HG02840 (cell line): ENCODE data around the gene GPR37L1.
"Not testable (repeated sequence)": the region's sequence is repeated elsewhere in the genome, so short reads cannot be mapped to it uniquely, and the experiment has no call there.

Experiments used
- ATAC-seq: cut with Tn5 transposase; IDR thresholded peaks from one replicate; pipeline ENCODE4 v1.9.1; 2021; ENCODE audit warnings: mild to moderate bottlenecking, moderate library complexity, moderate number of reproducible peaks; ENCODE audit not compliant: unreplicated experiment, low FRiP score

GPR37L1 gene

DNA sequence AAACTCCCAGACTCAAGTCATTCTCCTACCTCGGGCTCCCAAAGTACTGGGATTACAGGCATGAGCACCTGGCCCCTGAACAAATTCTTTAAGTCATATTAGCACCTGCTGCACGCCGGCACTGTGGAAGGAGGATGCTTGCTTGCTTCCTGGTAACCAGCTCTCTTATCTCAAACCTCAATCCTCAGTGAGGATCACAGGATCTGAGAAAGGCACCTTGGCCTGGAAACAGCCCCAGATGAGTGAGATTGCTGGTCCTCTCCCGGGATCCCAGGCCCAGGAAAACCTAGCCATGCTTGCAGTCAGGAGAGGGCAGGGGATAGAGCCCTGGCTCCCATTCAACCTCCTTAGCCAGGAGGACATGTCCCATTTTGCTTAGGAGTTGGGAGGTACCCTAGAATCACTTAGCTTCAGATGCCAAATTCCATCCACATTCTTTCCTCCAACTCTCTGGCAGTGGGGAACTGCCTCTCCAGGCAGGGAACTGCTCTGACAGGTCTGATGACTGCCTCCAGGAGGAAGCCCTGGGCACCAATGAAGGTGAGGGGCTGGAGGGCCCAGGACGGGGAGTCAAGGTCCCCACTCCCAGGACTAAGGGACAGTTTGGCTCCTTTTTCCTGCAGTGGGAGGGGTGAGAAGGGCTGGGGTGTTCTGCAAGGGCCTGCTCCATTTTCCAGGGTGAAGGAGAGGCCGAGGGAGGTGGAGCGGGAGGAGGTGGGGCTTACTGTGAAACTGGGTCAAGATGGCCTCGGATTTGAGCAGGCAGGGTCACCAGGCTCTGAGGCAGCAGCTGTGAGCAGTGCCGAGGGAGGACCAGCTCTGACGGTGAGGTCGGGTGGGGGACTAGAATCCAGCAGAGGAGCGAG lies 9.5 kb downstream of the GPR37L1 start:
- ATAC-seq: no peak

DNA sequence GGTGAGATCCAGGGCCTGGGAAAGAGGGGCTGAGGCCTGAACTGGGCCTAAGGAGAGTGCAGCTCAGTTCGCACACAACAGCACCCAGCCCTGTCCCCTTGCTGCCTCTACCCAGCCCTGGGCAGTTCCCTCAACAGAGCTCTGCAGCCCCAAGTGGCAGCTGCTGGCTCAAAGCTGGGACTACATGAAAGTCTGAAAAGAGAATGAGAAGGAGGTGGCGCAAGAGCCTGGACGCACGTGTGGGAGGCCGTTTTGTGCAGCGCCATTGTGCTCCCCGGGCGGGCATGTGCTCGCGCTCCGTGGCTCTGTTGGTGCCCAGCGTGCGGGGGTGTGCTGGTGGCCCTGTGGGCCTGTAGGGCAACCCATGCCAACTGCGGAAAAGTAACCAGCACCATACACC lies 10.3 kb downstream of the GPR37L1 start:
- ATAC-seq: no peak

DNA sequence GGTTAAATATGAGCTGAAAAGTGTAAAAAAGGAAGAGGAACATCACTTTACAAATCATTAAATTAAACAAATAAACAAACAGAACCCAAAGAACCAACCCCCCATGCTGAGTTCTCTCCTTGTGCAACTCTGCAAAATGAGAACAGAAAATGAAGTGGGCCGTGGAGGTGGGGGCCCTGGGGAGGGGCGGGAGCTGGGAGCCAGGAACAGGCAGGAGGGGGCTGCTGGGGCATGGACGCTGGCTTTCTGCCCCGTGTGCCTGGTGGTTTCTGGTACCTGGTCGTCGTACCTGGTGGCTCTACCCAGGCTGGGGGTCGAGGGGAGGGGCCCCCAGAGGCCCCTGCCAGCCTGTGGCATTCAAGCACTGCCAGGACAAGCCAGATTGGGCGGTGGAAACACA lies 10.8 kb downstream of the GPR37L1 start:
- ATAC-seq: no peak

DNA sequence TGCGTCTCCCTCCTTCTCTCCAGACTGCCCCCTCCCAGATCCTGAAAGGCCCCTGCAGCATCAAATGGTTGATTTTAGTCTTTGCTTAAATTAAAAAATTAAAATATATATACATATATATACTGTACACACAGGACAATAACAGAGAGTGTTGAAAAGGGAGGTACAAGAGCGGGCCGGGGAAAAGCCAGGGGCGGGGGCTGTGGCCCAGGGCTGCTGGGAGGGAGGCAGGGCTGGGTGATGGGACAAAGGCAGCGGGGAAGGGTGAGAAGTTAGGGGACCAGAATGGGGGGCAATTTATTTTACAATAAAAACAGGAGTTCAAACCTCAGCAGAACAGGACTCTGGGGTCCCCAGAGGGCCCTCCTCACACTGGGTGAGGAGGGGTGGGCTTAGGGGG lies 11.3 kb downstream of the GPR37L1 start:
- ATAC-seq: no peak

DNA sequence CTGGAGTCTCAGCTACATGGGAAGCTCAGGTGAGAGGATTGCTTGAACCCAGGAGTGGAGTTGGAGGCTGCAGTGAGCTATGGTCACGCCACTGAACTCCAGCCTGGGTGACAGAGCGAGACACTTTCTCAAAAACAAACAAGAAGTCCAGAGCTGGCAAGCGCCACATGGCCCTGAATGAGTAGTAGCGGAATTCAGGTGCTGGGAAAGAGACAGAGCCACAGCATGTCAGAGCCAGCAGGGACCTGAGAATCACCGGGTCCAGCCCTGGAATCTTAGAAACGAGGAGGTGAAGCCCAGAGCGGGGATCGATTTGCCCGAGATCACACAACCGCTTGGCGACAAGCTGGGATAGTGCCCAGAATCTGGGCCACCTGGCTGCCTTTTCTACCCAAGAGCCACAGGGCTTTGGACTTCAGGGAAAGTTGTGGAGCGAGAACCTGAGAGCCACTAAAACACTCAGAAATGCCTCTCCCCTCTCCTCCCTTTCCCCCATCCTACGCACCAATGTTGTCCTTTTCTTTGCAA lies 12.0 kb downstream of the GPR37L1 start:
- no peak for ATAC-seq

DNA sequence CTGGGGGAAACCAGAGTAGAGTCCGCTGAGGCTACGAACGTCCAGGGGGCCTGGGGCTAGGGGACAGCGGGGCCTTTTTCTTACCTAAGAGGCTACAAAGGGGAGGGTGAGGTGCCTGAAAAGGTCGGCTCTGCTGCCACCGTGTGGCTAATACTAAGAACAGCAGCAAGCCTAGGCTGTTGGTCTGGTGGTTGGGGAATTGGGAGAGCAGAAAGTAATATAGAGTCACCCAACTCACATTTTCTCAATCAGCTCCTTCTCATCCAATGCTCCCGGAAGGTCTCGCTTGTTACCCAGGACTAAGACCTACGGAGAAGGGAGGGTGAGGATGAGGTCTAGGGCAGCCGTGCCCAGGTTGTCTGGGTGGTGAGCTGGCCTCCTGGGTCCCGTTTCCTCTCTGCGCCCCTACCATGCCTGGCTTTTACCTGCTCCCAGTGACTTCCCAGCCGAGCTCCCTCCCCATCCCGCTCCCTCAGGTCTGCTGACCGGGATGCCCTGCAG lies 12.6 kb downstream of the GPR37L1 start:
- no peak for ATAC-seq

DNA sequence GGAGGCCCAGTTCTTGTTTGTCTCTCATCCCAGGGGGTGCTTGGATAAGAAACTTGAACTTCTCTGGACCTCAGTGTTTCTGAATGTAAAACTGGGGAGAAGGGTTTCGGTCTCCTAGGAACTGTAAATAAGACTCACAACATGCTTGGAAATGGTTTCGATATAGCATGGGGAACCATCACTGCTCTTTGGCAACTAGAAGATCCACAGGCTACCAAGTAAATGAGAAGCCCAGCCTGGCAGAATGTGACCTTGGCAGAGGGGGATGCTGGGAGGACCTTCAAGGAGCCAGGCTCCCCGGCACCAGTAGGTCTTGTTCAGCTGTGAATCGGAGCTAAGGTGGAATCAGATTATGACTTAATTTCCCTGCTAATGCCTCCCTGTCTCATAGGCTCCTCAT lies 18.1 kb downstream of the GPR37L1 start:
- no peak for ATAC-seq

DNA sequence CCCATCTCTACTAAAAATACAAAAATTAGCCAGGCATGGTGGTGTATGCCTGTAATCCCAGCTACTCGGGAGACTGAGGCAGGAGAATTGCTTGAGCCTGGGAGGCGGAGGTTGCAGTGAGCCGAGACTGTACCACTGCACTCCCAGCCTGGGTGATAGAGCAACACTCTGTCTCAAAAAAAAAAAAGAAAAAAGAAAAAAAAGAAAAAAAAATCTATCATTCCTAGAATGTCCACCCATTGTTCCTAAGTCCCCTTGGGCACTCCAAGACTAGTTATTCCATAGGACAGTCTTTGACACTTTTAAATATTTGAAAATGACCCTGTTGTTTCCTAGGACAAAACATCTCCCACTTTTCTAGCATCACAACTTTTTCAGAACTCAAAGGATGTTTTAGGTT lies 18.8 kb downstream of the GPR37L1 start:
- ATAC-seq: not testable (repeated sequence)

DNA sequence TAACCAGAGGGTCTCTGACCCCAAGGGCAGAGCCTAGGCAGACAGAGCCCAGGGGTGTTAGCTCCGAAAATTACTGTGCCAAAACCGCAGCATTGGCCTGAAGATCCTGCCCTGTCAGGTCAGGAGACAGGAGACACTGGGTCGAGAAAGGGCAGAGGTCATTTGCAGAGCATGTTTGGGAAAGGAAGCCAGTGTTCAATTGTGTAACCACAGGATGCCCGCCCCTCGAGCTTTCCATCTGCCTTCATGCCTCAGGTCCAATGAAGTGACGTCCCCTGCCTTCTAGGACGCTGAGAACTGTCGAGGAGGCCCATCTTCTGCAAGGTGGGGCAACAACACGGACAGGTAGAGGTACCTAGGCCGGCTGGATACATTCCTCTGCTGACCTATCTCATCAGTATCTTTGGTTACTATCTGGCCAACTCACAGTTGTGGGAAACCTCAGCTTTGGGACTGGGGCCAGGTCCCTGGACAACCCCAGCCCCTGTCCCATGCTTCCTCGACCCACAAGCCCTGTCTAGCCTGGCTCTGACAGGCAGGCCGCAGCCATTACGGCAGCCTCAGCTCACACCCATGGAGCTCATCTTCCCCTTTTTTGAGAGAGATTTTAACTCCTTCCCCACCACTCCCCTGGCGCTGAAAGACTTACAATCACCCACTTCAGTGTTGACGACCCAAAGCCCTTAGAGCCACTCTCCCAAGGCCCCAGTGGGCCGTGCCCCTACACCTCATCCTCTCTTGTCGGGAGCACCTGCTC lies 20.5 kb downstream of the GPR37L1 start:
- ATAC-seq: peak; percentile 12

DNA sequence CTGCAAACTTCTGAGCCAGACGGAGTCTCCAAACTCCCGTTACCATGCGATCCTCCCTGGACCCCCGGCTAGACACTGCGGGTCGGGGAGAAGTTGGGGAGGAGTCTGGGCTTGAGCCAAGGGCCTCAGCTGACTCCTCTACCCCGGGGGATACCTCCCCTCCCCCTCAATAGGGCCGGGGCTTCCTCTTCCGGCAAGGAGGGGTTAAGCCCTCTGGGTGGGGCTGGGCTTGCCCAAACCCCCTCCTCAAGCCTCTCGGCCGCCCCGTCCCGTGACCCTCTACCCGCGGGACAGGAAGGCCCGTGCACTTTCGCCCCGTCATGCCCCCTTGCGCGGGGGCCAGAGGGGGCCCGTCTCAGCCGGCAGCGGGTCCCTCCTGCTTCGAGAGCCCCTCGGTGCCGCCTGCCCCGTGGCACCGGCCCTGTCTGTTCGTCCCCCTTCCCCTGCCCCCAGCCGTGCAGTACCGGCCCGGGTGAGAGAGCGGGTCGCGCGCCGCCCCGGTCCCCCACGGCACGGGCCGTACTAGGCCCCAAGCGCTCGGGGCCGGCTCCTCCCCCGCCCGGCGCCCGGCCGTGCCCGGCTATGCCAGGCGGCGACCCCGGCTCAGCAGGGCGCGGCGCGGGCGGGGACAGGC lies 21.2 kb downstream of the GPR37L1 start:
- peak; percentile 40 for ATAC-seq

DNA sequence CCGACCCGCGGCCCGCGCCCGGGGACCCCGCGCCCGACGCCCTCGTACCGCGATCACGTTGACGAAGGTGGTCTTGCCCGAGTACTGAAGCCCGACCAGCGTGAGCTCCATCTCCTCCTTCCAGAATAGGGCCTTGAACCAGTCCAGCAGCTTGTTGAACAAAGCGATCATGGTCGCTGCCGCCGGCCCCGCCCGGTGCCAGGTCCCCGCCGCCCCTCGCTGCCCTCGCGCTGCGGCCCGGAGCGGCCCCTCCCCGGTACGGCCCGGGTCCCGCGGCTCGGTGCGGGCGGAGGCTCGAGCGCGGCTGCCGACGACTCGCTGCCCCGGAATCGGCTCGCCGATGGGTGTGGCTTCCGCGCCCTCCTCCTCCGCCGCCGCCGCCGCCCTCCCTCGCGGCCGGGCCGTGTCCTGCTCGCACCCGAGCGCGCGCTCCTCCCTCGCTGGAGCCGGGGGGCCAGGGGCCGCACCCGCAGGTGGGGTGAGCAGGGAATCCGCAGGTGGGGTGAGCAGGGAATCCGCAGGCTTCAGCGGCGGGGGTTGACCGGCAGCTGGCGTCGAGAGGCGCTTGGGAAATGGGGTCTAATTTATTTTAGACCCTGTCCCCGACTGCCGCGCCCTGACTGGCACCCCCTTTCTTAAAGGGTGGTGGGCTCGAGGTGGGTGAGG lies 21.8 kb downstream of the GPR37L1 start, which contains the start of gene ARL8A:
ARL8A (minus strand) TSS at position 336 of the 666 bp plus-strand sequence; CDS start at position 171, 165 bp downstream.
- peak; percentile 50 for ATAC-seq

DNA sequence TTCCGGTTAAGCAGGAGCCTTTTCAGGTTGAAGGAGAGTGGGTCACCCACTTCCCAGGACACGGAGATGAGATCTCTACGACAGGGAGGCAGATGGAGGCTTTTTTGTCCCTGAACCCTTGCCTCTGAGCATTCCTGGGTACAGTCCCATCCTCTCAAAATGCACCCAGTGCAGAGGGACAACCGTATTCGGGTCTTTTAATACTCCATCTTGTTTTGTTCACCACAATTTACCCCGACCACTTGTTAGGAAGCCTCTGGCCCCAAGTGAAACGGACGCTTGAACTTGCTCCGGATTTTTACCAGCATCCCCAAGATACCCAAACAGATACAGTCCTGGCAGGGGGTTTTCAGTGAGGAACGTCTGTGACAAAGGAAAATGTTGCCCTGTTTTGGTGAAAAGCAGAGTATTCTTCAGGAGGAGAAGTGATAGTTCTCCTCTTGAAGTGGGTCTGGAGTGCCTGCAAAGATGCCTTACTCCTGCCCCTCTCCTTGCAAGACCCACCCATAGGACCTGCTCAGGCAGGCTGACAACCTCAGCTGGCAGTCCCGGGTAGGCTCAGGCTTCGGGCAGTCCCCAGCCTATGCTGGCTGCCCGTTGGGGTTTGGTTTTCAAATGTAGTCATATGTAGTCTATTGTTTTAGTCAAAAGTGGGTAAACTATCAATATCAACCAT lies 22.5 kb downstream of the GPR37L1 start:
- no peak for ATAC-seq

DNA sequence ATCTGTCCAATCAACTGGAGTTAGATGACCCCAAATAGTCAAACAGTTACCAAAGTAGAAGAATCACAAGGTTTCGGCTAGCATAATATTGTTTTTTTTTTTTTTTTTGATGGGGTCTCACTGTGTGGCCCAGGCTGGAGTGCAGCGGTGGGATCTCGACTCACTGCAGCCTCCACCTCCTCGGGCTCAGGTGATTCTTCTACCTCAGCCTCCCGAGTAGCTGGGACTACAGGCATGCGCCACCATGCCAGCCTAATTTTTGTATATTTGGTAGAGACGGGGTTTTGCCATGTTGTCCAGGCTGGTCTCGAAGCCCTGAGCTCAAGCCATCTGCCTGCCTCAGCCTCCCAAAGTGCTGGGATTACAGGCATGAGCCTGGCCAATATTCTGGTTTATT lies 23.0 kb downstream of the GPR37L1 start:
- not testable (repeated sequence) for ATAC-seq

DNA sequence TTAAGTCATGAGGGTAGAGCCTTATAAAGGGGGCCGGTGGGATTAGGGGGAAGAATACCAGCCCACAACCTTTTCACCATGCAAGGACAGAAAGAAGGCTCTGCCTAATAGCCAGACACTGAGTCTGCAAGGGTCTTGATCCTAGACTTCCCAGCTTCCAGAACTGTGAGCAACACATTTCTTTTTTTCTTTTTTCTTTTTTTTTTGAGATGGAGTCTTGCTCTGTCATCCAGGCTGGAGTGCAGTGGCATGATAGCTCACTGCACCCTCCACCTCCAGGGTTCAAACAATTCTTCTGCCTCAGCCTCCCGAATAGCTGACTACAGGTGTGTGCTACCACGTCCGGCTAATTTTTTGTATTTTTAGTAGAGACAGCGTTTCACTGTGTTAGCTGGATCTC lies 23.6 kb downstream of the GPR37L1 start:
- ATAC-seq: no peak

DNA sequence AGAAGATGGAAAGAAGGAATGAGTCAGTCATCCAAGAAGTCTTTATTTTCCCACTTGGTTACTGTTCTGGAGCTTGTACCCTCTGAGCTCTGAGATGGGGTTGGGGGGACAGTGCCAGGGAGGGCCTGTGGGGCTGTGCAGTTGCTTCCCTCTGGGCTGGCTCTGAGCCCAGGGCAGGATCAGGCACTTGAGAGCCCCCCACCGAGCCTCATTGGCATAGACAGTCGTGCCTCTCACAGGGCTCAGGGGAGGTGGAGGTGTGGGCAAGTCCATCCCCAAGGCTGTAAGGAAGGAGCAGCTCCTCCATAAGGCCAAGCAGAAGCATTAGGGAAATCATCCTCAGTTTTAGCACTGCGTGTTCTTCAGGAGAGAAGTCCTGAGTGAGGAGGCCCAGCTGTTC lies 24.3 kb downstream of the GPR37L1 start:
- no peak for ATAC-seq

DNA sequence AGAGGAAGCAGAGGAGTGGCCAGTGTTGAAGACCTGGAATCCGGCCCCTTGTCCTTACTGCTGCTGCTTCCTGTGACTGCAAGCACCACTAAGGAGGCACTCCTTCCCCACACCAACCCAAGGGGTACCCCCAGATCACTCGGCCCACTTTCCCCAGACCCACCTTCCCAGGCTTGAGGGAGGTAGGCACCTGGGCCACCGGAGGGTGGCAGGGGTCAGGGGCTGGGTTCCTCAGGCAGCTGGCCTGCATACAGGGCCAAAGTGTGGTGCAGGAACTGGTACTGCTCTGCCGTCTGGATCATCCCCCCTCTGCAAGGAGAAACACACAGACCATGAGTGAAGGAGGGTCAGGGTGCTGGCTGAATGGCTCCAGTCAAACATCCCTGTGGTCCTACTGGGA lies 25.7 kb downstream of the GPR37L1 start:
- ATAC-seq: no peak

DNA sequence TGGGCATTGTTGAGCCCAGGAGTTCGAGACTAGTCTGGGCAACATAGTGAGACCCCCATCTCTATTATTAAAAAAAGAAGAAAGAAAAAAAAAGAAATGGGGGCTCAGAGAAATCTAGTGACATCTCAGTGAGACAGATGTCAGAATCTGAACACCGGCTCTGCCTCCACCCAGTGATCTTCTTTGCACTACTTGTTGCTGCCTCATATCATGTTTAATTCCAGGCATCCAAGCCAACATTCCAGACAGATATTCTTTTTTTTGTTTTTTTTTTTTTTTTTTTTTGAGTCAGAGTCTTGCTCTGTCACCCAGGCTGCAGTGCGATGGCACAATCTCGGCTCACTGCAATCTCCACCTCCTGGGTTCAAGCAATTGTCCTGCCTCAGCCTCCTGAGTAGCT lies 26.8 kb downstream of the GPR37L1 start:
- ATAC-seq: no peak

DNA sequence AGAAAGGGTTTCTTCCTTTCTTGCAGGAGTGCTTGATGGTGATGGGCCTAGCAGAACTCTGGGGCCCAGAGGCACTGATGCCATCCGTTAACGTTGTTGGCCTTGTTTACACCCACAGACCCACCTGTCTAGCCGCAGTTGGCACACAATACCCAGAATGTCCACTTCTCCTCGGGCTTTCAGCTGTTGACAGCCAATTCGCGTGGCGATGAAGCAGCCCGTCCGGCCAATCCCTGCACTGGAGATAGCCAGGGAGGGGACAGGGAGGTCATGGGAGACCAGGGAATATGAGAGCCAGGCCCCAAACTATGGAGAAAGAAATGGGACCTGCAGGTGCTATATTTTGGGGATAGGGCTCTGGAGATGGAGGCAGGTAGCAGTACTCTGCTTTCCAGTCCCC lies 27.5 kb downstream of the GPR37L1 start:
- no peak for ATAC-seq

DNA sequence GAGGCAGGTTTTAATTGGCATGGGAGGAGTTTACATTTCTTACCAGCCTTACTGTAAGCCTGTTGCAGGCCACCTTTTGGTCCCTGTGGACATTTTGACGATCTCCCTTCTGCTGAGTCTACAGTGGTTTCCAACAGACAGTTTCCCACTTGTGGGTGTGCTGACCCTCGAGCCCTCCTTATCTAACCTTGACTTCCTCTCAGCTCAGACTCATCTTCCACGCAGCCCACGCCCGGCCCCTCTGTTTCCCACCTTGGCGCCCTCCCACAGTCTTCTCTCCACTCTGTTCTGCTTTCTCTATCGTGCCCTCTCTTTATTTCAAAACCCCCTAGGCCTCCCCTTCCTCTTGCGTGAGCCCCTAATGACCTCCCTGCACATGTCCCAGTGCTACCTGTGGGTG lies 27.9 kb downstream of the GPR37L1 start:
- no peak for ATAC-seq

DNA sequence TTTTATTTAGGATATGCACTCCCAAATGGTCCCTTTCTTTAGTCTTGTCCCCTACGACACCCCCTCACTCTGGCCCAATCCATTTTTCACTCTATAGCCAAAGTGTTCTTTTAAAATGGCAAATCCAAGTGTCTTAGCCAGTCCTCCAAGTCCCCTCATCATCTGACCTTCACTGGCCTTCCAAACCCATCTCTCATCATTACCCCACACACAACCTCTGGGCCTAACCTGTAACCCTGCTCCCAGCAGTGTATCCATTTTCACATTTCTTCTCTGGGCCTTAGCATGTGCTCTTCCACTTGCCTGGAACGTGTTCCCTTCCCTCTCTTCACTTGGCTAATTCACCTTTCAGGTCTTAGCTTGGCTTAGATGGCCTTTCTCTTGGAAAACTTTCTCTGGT lies 28.3 kb downstream of the GPR37L1 start:
- ATAC-seq: no peak
